Sciatic nerve (tissue), 2 donors: ENCODE results near the gene PPP1R14D. TPM values are rescaled to one million over a fixed set of nuclear protein-coding genes. Genes with fewer than 3 reads are reported as not detected.

Experiments used
- ATAC-seq: fragments of 200-7000 bp; cut with Tn5 transposase; one replicate; pipeline ENCODE4 v1.9.1; 2020; ENCODE audit warnings: mild to moderate bottlenecking, moderate library complexity
- DNase-seq: peaks from one replicate; pipeline ENCODE4 v3.0.0-alpha.2; 2020; ENCODE audit warnings: low spot score
- intact Hi-C: fragments of 100-400 bp; cut with DNase I; formaldehyde crosslinking; loops from one replicate; pipeline ENCODE4 v1.14.2; 2022
- total RNA-seq: library from RNA; stranded (reverse); fragmentation: NEBNext Ultra II Directional; extraction: Animal tissue kit (Norgen Biotek cat#: 25700); gene quantifications from one replicate; pipeline ENCODE4 v1.2.1, GENCODE V29; 2021
- donor health status: DM: no; HTN: no; CAD: no.
- donor health status: DM: no; HTN: no; CAD: no.

The PPP1R14D gene
- total RNA-seq, 1 donor from 2014 or later = not detected

DNA sequence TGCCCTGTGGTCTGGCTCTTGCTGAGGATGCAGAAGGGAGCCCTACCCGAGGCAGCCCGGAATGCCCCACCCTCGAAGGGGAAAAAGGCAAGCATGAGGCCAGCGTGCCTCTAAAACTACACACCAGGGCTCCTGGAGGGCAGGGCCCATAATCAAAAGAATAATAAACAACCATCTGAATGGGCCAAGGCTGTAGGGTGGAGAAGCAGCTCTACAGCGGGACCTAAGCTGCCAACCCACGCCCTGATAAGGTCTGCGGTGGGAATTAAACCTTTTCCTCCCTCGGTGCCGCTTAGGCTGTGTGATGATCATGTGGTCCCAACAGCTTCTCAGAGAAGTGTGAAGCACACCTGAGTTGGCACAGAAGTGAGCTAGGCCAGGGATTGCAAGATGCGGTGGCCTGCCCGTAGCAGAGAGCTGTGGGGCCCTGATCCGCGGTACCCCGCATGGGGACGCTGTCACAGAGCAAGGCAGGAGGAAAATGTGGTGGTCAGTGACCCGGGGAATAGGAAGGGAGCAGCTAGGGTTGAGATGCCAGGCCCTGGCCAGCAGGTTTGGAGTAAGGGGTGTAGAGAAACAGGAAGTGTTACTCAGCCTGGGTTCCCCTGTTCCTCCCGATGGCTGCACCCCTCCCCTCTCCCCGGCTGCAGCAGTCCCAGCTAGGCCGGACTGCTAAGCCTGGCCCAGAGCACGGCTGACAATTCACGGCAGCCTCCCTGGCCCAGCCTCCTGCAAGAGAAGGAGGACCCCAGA is 59.8 kb downstream of the PPP1R14D start:
- DNase-seq = no peak
- ATAC-seq = no peak
- intact Hi-C loops = no loop called here

DNA sequence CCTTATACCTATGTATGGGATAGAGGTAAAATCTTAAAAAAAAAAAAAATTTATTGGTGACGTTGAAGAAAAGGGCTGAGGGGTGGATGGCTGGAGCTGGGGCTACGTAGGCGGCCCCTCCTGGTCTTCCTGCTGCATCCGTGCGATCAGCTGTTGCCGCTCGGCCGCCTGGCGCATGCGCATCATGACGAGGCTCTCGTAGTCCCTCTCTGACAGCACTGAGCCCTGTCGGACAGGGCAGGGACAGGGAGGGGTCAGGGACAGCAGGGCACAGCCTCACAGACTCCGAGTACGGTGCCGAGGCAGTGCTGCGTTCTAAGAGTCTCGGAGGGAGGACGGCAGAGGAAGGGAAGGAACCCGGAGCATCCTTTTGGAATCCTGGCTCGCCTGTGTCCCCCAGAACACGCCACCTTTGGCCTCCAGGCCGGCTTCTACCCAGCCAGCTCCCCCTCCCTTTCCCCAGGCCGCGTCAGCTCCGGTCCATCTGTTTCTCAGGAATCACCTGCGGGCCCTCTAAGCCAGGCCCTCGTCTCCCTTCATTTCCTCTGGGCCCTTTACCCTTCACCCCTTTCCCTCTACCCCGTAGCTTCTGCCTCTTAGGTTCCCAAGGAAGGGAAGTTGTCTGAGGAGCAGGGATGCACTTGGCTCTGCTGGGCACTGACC is 60.5 kb downstream of the PPP1R14D start:
- DNase-seq = no peak
- no peak for ATAC-seq
- intact Hi-C loops = no loop called here

DNA sequence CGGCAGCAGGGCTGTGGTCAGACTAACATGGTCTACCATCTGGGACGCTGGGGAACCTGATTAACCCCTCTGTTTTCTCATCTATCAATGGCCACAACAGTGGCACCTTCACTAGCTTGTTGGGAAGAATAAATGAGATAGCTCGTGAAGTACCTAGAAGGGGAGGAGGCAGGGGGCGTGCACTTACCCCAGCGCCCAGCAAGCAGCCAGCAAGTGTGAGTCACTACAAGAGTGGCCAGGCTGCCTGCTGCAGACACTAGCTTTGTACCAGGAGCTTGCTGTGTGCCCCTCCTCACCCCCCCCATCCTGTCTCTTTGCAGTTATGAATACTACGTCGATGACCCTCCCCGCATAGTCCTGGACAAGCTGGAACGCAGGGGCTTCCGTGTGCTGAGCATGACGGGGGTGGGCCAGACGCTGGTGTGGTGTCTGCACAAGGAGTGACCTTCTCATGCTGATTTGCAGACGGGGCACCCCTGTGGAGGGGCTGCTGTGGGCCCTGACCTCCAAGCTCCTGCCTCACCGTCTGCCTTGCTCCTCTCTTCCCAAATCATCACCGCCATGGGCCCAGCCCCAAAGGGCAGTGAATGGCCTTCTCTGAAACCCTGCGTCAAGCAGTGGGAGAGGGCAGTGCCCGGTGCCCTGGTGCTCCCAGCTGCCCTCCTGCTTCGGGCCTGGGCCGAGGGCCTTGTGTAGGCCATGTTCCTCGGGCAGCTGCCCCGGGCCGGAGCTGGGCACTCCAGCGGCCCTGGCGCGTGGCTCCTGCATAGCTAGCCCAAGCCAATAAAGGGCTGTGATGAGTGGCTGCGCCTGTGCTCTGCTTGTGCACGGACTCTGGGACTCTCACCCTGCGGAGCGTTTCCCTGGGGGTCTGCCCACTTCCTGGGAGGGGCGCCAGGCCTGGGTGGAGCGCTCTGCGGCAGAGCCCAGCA is 61.3 kb downstream of the PPP1R14D start:
- DNase-seq = no peak
- intact Hi-C loops = loop anchor here (1.0 kb wide), 1 partner anchor 33 kb away; no protein-coding TSS in a partner anchor
- ATAC-seq = no peak

DNA sequence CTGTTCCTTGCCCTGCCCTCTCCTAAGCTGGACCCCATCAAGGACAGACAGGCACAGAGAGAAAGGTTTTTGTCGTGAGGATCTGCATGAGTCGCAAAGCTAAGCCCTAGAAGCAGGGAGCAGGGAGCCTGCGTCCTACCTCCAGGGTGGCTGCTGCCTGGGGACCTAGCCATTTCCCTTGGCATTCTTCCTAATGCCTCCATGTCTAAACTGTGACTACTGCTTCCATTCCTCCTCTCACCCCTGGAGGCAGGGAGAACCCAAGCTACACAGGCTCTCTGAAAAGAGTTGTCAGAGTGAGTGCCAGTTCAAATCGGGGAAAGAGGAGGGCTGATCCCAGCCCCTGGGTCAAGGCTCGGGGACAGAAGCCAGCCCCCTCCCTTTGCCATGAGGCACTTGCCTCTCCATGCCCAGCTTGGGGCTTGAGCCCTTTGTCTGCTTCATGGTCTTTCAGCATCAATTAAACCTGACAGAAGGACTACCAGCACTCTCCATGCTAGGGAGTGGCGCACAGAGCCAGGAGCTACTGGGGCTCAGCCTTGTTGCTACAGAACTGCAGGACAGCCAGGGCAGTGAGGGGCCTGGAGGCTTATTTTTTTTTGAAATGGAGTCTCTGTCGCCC is 62.2 kb downstream of the PPP1R14D start:
- no peak for ATAC-seq
- no peak for DNase-seq
- intact Hi-C loops = loop anchor here (1.0 kb wide), 1 partner anchor 34 kb away; no protein-coding TSS in a partner anchor

Other genes with a start within 250 kb of the PPP1R14D start
- 0.89 TPM for gene KNL1, start 234.5 kb downstream of the PPP1R14D start, total RNA-seq
- gene RAD51, start 133.5 kb downstream of the PPP1R14D start, total RNA-seq = 0.53 TPM
- 38.3 TPM for gene RMDN3, start 73.5 kb downstream of the PPP1R14D start, total RNA-seq
- 9.8 TPM for gene GCHFR, start 64.6 kb downstream of the PPP1R14D start, total RNA-seq
- 0.49 TPM for gene C15orf62, start 58.7 kb downstream of the PPP1R14D start, total RNA-seq
- gene ZFYVE19, start 21.6 kb downstream of the PPP1R14D start, total RNA-seq = 24.9 TPM
- gene DNAJC17, start 21.2 kb downstream of the PPP1R14D start, total RNA-seq = 36.2 TPM
- 4.0 TPM for gene SPINT1, start 15.3 kb upstream of the PPP1R14D start, total RNA-seq
- 0.22 TPM for gene RHOV, start 45.5 kb upstream of the PPP1R14D start, total RNA-seq
- gene VPS18, start 65.7 kb upstream of the PPP1R14D start, total RNA-seq = 17.3 TPM
- gene DLL4, start 100.6 kb upstream of the PPP1R14D start, total RNA-seq = 33.3 TPM
- gene CHAC1, start 124.8 kb upstream of the PPP1R14D start, total RNA-seq = 0.58 TPM